Naive B cell (primary cell): ENCODE results near the gene LORICRIN. TPM values are rescaled to one million over a fixed set of nuclear protein-coding genes. Genes with fewer than 3 reads are reported as not detected.

Experiments used
- ATAC-seq, 2 donors: fragments of 150-1000 bp; cut with Tn5 transposase; 2 replicates each; pipeline ENCODE4 v1.10.0; 2021; ENCODE audit warnings: low read depth in 2 of 2, mild to moderate bottlenecking in 2 of 2, moderate library complexity in 2 of 2
- DNase-seq: peaks from one replicate; pipeline ENCODE4 v3.0.0; 2022
- H3K27ac Mint-ChIP-seq, 6 donors: one replicate each; pipeline ENCODE4 v1.8.0; 2020 to 2022; ENCODE audit warnings: mild to moderate bottlenecking in 6 of 6, mixed read lengths in 6 of 6, moderate library complexity in 5 of 6, inconsistent platforms in 2 of 6
- H3K27me3 Mint-ChIP-seq, 3 donors: one replicate each; pipeline ENCODE4 v1.8.0; 2021 to 2022; ENCODE audit warnings: mixed read lengths in 3 of 3, mild to moderate bottlenecking in 1 of 3
- H3K36me3 Mint-ChIP-seq, 2 donors: one replicate each; pipeline ENCODE4 v1.8.0; 2020 to 2022; ENCODE audit warnings: mixed read lengths in 2 of 2, inconsistent platforms in 1 of 2, mild to moderate bottlenecking in 1 of 2
- H3K4me1 Mint-ChIP-seq, 3 donors: one replicate each; pipeline ENCODE4 v1.8.0; 2020 to 2022; ENCODE audit warnings: mixed read lengths in 3 of 3, inconsistent platforms in 1 of 3, mild to moderate bottlenecking in 1 of 3, moderate library complexity in 1 of 3
- H3K4me3 Mint-ChIP-seq, 8 donors: one replicate each; pipeline ENCODE4 v1.8.0; 2020 to 2022; ENCODE audit warnings: mild to moderate bottlenecking in 8 of 8, mixed read lengths in 8 of 8, moderate library complexity in 8 of 8, inconsistent platforms in 2 of 8
- H3K9me3 Mint-ChIP-seq, 7 donors: one replicate each; pipeline ENCODE4 v1.8.0; 2020 to 2022; ENCODE audit warnings: mixed read lengths in 7 of 7, mild to moderate bottlenecking in 5 of 7, inconsistent platforms in 2 of 7, moderate library complexity in 1 of 7
- polyA plus RNA-seq, 6 donors: library from polyadenylated mRNA; unstranded; fragments of 300-500 nt; fragmentation: Illumina TruSeq; gene quantifications; one replicate each; pipeline ENCODE4 v1.2.3, GENCODE V29; 2021; ENCODE audit warnings: low read depth in 6 of 6

LORICRIN gene
- polyA plus RNA-seq, 6 donors from 2014 or later: not detected

DNA sequence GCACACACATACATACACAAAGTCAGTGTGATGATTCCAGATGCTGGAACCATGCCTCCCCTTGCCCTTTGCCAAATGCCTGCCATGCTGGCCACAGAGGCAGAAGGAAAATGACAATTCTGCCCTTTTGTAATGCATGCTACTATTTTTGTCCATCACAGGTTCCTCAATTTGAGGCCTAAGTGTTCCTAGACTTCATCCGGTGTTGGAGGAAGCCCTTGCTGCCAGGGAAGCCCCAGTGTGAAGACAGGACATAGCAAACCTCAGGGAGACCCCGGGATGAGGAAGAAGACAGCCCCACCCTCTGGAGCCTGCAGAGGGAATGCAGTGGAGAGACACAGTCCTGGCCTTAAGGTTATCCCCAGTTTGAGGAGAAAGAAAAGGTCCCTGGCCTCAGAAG is 27.7 kb upstream of the LORICRIN start:
- H3K4me3 Mint-ChIP-seq: no peak overlapping the region
- H3K27me3 Mint-ChIP-seq: peaks cover 9 to 19% (median 11%) of the 10 kb centered on the region in 3 donors
- no peak for ATAC-seq

DNA sequence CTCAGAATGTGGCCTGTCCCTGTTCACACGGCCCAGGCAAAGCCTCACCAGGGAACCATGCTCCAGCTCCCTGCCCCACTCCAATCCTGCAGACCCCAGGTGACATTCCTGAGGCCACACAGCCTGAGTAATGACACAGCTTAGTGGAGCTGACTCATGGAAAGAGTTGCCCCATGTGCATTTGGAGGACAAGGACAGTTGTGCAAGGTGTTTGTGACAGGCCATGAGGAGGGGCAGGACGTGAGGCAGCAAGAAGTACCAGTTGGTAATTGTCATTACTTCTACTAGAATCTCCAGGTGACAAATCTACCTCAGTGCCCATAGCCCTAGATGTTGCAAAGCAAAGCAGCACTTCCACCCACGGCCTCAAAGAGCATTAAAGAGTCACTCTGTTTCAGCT is 26.9 kb upstream of the LORICRIN start:
- Mint-ChIP-seq H3K36me3 (no peaks in the 10 kb centered on the region), H3K9me3 (no peaks in the 10 kb centered on the region), H3K4me3 (no peak overlapping the region), H3K27me3 (peaks cover 11 to 19% (median 16%) of the 10 kb centered on the region in 3 donors), H3K27ac (no peak overlapping the region), H3K4me1 (peaks cover 0 to 8% (median 3%) of the 10 kb centered on the region in 3 donors)
- ATAC-seq (no peak), DNase-seq (no peak)

More for the DNA sequence above, 27.7 kb upstream of the LORICRIN start:
- Mint-ChIP-seq H3K27ac (peak overlapping the region in 1 of 6 donors; percentile 44), H3K9me3 (no peaks in the 10 kb centered on the region), H3K36me3 (no peaks in the 10 kb centered on the region), H3K4me1 (peaks cover 0 to 8% (median 3%) of the 10 kb centered on the region in 3 donors)
- no peak for DNase-seq

DNA sequence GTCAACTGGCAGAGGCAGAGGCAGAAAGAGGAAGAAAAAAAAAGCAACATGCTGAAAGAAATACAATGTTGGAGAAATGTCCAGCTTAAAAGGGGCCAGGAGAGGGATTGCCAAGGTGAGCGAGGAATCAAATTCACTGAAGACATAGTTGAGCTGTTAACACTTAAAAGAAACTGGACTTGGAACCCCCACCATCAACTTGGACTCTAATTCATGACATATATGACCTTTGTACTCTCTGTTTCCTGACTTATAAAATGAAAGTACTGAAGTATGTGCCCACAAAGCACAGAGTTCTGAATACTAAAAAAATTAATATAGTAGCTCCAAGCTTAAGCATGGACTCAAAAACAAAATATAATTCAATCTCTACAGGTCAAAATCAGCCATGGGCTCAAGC is 26.0 kb upstream of the LORICRIN start:
- peaks cover 11 to 23% (median 20%) of the 10 kb centered on the region in 3 donors for H3K27me3 Mint-ChIP-seq
- no peak for ATAC-seq

DNA sequence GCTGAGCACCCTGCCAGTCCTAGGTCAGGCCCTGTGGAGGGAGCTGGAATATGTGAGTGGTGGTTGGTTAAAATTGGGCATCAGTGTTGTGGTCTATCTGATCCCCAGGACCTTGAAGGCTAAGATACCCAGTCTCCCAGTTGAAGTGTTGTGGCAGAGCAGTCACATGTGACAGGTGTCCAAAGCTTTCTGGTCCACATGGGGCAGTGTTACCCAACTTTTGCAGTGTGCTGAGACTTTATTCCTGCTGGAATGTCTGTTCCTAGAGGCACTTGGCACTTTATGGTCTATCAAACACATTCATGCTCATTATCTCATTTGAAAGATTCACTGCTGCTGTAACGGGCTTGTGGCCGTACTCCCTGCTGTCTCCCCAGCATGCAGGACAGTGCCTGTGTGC is 21.0 kb upstream of the LORICRIN start:
- no peak overlapping the region for H3K4me3 Mint-ChIP-seq
- peaks cover 5 to 32% (median 24%) of the 10 kb centered on the region in 3 donors for H3K27me3 Mint-ChIP-seq
- DNase-seq (no peak), ATAC-seq (no peak)
- H3K4me1 Mint-ChIP-seq: no peaks in the 10 kb centered on the region
- peaks cover 0 to 2% (median 0%) of the 10 kb centered on the region in 7 donors for H3K9me3 Mint-ChIP-seq
- no peaks in the 10 kb centered on the region for H3K36me3 Mint-ChIP-seq
- H3K27ac Mint-ChIP-seq: no peak overlapping the region

More for the DNA sequence above, 26.0 kb upstream of the LORICRIN start:
- Mint-ChIP-seq H3K4me1 (peaks cover 0 to 8% (median 3%) of the 10 kb centered on the region in 3 donors), H3K4me3 (no peak overlapping the region), H3K27ac (no peak overlapping the region), H3K9me3 (no peaks in the 10 kb centered on the region), H3K36me3 (no peaks in the 10 kb centered on the region)
- no peak for DNase-seq

DNA sequence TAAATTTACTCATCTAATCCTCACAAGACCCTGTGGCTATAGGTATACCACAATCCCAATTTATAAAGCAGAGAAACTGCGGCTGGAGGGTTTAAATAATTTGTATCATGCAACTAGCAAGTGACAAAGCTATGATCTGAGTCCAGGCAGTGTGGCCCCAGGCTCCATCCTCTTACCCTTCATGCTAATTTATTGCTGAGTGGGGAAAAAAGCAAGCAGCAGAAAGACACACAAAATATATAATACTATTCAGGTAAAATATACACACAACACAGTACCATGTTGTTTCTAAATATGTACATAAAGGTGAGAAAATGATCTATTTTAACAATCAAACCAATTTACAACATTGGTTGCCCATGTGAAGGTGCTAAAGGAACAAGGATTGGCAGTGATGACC is 17.3 kb upstream of the LORICRIN start:
- Mint-ChIP-seq H3K9me3 (peaks cover 0 to 17% (median 3%) of the 10 kb centered on the region in 7 donors), H3K4me1 (peaks cover 0 to 5% (median 0%) of the 10 kb centered on the region in 3 donors), H3K36me3 (peaks cover 0 to 11% of the 10 kb centered on the region in 2 donors), H3K27me3 (peaks cover 7 to 51% (median 45%) of the 10 kb centered on the region in 3 donors), H3K27ac (no peak overlapping the region), H3K4me3 (no peak overlapping the region)
- DNase-seq (no peak), ATAC-seq (no peak)

DNA sequence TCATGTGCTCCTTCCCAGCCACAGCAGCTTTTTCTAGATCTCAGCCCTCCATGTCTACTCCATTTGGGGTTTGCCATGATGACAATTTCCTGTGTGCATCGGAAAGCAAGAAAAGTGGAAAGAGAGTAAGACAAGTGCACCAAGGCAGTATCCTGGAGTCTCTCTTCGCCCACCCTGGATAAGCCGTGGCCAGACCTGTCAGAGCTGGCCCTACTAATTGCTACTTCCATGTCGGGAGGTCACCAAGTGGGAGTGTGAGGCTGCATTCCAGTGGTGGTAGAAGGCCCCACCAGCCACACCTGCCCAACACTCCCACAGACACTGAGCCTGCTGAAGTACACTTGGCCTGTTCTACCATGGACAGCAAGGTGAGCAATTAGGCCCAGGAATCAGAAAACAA is 14.0 kb upstream of the LORICRIN start:
- peaks cover 0 to 23% (median 4%) of the 10 kb centered on the region in 7 donors for H3K9me3 Mint-ChIP-seq
- peaks cover 0 to 5% (median 0%) of the 10 kb centered on the region in 3 donors for H3K4me1 Mint-ChIP-seq
- DNase-seq (no peak), ATAC-seq (no peak)
- H3K27ac Mint-ChIP-seq: no peak overlapping the region
- peaks cover 0 to 11% of the 10 kb centered on the region in 2 donors for H3K36me3 Mint-ChIP-seq
- H3K4me3 Mint-ChIP-seq: no peak overlapping the region
- peaks cover 24 to 58% (median 47%) of the 10 kb centered on the region in 3 donors for H3K27me3 Mint-ChIP-seq

DNA sequence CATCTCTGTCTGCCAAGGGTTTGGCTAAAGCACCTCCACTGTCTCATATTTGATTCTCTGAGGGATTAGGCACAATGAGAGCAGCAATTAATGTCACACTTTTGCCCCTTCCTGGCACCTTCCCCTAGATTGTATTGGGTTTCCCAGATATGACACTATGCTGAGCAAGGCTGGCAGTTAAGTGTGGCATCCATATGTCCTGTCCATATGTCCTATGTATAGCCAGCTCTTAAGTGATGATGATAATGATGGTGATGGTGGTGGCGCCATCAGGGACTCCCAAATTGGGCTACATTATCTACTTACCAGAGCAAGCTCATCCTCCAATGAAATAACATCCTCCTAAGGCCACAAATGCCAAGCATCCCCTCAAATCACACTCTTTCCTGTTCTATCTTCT is 13.5 kb upstream of the LORICRIN start:
- H3K27me3 Mint-ChIP-seq: peaks cover 27 to 56% (median 48%) of the 10 kb centered on the region in 3 donors
- H3K9me3 Mint-ChIP-seq: peaks cover 0 to 23% (median 4%) of the 10 kb centered on the region in 7 donors
- no peak overlapping the region for H3K4me3 Mint-ChIP-seq
- DNase-seq: no peak
- peaks cover 0 to 5% (median 0%) of the 10 kb centered on the region in 3 donors for H3K4me1 Mint-ChIP-seq
- ATAC-seq: no peak
- H3K27ac Mint-ChIP-seq: no peak overlapping the region
- H3K36me3 Mint-ChIP-seq: peaks cover 0 to 11% of the 10 kb centered on the region in 2 donors

DNA sequence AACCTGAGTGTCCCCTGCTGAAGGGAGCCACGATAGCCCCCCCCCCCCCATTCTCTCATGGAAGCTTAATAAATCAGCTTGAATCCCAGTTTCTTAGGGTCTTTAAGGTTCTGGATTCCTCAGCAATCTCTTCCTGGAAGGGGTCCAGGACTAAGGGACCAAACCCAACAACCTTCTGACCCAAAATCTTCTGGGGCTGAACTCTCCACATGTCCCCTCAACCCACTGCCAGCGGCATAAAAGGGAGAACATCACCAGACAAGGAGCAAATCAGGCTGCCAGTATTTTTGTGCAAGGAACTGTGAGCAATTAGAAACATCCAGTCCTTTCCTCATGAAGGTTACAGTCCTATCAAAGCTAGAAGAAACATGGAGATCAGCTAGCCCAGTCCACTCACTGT is 12.7 kb upstream of the LORICRIN start:
- Mint-ChIP-seq H3K27ac (no peak overlapping the region), H3K4me1 (peaks cover 0 to 11% (median 0%) of the 10 kb centered on the region in 3 donors), H3K9me3 (peaks cover 0 to 23% (median 4%) of the 10 kb centered on the region in 7 donors), H3K36me3 (peaks cover 0 to 11% of the 10 kb centered on the region in 2 donors), H3K27me3 (peaks cover 27 to 56% (median 53%) of the 10 kb centered on the region in 3 donors), H3K4me3 (no peak overlapping the region)
- ATAC-seq (no peak), DNase-seq (no peak)

DNA sequence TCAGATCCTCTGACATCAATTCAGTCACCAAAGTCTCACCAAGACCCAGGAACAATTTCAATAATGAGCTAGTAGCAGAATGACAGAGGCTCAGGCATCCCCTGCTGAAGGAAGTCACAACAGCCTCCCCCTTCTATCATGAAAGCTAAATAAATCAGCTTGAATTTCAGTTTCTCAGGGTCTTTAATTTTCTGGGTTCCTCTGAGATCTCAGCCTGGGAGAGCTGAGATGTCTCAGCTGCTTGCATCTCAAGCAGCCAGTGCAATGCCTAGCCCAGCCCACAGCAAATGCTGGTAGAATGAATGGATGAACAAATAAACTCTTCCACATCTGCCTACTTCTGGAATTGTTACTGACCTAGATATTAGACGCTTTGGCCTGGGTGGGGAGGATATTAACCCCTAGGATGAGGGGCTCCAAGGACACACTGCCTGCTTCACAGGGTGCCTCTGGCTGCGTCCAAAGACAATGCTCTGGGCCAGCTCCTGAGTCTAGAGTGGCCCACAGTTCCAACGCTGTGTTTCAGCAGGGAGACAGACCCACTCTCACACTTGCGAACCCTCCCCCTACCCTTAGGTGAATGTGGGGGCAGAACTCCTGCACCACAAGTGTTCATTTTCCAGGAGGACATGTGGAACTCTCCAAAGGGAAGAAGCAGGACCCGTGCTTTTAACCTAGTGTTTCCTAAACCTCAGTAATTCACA is 11.2 kb upstream of the LORICRIN start:
- Mint-ChIP-seq H3K36me3 (peaks cover 0 to 11% of the 10 kb centered on the region in 2 donors), H3K4me1 (peaks cover 0 to 11% (median 0%) of the 10 kb centered on the region in 3 donors), H3K27ac (no peak overlapping the region), H3K27me3 (peaks cover 27 to 60% (median 56%) of the 10 kb centered on the region in 3 donors), H3K9me3 (peaks cover 0 to 23% (median 4%) of the 10 kb centered on the region in 7 donors), H3K4me3 (no peak overlapping the region)
- ATAC-seq: no peak
- no peak for DNase-seq

DNA sequence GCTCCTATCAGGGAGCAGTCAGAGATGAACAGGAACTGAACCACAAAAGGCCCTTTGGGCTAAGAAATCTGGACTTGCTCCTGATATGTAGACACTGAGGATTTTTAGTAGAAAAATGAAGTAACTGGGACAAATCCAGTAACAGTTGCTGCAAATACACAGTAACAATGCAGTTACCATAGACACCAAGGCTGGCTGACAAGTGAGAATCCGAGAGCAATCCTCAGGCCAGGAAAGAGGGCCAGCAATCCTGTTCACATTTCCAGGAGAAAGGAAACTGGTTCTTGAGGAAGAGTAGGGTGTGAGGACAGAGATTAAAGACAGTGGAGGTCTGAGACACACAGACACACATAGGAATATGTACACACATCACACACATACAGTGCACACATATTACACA is 9.3 kb upstream of the LORICRIN start:
- DNase-seq: no peak
- Mint-ChIP-seq H3K9me3 (peaks cover 0 to 11% (median 0%) of the 10 kb centered on the region in 7 donors), H3K4me3 (no peak overlapping the region), H3K4me1 (peaks cover 0 to 6% (median 0%) of the 10 kb centered on the region in 3 donors), H3K36me3 (no peaks in the 10 kb centered on the region), H3K27me3 (peaks cover 23 to 69% (median 44%) of the 10 kb centered on the region in 3 donors), H3K27ac (no peak overlapping the region)
- no peak for ATAC-seq

DNA sequence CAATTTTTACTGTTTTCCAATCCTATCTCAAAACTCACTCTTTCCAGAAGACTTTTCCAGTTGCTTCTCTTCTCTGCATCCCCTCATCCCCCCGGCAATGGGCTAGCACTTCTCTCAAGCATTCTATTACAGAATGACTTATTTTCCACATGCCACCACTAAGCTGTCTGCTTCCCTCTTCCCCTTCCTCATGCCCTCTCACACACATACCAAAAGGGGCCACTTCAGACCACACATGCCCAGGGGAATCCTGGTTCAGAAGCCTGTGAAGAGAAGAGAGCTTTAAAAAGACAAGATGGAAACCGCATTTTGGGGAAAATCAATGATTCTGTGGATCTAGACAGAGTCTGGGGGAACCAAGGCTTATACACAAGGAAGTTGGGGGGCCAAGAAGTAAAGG is 8.4 kb upstream of the LORICRIN start:
- peaks cover 0 to 10% (median 0%) of the 10 kb centered on the region in 7 donors for H3K9me3 Mint-ChIP-seq
- ATAC-seq: no peak
- peaks cover 23 to 66% (median 35%) of the 10 kb centered on the region in 3 donors for H3K27me3 Mint-ChIP-seq
- H3K4me3 Mint-ChIP-seq: peak overlapping the region in 1 of 8 donors; percentile 44
- no peak for DNase-seq
- no peaks in the 10 kb centered on the region for H3K36me3 Mint-ChIP-seq
- no peak overlapping the region for H3K27ac Mint-ChIP-seq
- H3K4me1 Mint-ChIP-seq: peaks cover 0 to 6% (median 0%) of the 10 kb centered on the region in 3 donors

DNA sequence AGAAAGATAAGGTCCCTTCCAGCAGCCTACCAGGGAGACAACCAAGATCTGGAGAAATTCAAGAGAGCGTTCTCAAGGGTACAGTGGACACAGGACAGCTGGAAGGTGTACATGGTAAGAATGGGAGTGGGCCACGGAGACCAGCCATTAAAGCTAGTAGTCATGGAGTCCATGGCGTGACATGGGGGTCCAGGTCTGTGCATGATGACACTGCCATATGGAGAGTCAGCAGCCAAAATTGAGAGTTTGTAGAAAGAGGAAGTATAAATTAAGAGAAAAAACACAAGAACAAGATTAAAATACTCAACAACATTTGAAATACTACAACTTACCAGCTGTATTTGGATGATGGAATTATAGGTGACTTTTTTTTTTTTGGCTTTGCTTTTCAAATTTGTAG is 7.9 kb upstream of the LORICRIN start:
- Mint-ChIP-seq H3K27ac (no peak overlapping the region), H3K4me1 (peaks cover 0 to 6% (median 0%) of the 10 kb centered on the region in 3 donors), H3K27me3 (peaks cover 20 to 61% (median 30%) of the 10 kb centered on the region in 3 donors), H3K4me3 (no peak overlapping the region), H3K9me3 (peaks cover 0 to 6% (median 0%) of the 10 kb centered on the region in 7 donors), H3K36me3 (no peaks in the 10 kb centered on the region)
- DNase-seq (no peak), ATAC-seq (no peak)

DNA sequence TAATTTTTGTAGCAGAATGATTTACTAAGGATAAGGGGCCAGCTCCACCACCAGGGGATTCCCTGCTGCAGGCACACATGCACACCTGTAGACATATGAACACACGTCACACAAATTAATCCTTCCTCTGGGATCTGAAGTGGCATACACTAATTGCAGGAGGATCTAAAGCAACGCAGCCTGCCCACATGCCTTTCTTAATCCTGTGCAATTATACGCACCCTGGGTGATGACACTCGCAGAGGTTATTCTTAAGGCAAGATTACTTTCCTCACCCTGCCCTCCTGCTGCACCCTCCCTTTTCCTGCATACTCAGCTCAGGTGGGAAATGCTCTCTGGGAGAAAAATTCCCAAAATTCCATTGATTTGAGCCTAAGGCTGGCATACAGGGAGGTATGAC is 7.5 kb upstream of the LORICRIN start:
- Mint-ChIP-seq H3K4me1 (peaks cover 0 to 6% (median 0%) of the 10 kb centered on the region in 3 donors), H3K4me3 (no peak overlapping the region), H3K27ac (no peak overlapping the region), H3K9me3 (peaks cover 0 to 6% (median 0%) of the 10 kb centered on the region in 7 donors), H3K27me3 (peaks cover 20 to 61% (median 29%) of the 10 kb centered on the region in 3 donors), H3K36me3 (no peaks in the 10 kb centered on the region)
- ATAC-seq: no peak
- DNase-seq: no peak

DNA sequence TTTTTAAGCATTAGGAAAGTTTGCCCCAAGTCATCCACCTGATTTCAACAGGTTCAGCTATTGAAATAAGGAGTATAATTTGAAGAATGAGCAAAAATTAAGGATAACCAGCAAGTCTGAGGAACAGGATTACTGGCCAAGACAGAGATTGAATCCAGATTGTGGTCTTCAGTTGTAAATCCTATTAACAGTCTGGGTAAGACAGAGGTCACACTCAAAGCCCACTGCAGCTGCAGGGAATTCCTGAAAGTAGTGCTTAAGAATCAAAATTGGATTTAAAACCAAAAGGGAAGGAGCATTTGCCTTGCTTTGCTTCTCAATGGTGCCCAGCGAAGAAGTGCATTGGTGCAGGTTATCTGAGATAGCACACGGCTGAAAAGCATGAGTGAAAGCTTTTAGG is 6.4 kb upstream of the LORICRIN start:
- peaks cover 0 to 6% (median 0%) of the 10 kb centered on the region in 7 donors for H3K9me3 Mint-ChIP-seq
- H3K36me3 Mint-ChIP-seq: no peaks in the 10 kb centered on the region
- ATAC-seq (no peak), DNase-seq (no peak)
- peaks cover 12 to 57% (median 21%) of the 10 kb centered on the region in 3 donors for H3K27me3 Mint-ChIP-seq
- H3K4me1 Mint-ChIP-seq: peaks cover 0 to 6% (median 0%) of the 10 kb centered on the region in 3 donors
- H3K4me3 Mint-ChIP-seq: no peak overlapping the region
- H3K27ac Mint-ChIP-seq: no peak overlapping the region
